Loucy (cell line): Measurements from ENCODE around the gene KDM5C.

Source experiments
- EZH2phosphoT487 ChIP-seq: fragments of 200-600 bp; IDR thresholded peaks from 2 replicates; pipeline ENCODE4 v1.6.1; 2018; ENCODE audit warnings: antibody characterized with exemption, mild to moderate bottlenecking, moderate library complexity, borderline replicate concordance
- TF ChIP-seq, protein P1 (sequence below): fragments of 200-600 bp; sonication (generic); conservative IDR thresholded peaks from 2 replicates; pipeline ENCODE4 v1.5.1; 2014; ENCODE audit warnings: mild to moderate bottlenecking, antibody characterized with exemption, low read length

DNA sequence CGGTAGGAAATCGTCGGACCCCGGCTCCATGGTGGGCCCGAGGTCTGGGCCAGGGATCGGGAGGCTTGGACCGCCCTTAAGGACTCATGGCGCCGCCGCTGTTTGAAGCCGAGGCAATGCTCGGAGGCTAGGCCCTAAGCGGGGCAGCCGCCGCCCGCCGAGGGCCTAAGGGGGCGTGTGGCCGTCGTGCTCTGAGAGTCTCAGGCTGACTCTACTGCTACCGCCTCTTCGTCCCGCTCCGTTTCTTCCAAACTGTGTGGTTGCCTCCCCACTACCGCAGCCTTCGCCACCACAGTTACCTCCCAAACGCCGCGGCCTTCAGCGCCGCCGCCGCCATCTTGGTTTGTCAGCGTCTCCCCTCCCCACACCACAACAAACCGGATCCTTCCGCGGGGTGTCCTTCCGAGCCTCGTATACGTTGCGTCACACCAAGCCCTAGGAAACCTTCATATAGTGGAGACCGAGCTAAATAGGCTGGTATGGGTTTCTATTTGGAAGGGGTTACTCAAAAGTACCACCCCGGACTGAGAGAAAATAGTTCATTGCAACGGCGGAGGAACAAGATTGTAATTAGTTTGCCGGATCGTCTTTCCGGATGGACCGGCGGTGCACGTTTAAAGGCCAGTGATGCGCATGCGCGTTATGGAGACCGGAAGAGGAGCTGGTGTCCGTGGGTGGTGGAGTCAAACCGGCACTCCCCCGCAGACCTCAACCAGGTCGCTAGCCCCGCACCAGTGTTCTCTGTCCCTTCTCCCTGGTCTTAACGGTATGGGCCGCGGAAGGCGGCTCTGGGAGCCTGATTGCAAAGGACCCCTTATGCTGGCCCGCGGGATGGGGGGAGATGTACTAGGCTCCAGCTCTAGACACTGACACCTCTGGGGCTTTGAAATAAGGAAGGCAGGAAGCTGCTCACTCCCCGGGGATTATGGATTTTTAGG lies at the start of gene KDM5C:
- TF ChIP-seq, protein P1, sequence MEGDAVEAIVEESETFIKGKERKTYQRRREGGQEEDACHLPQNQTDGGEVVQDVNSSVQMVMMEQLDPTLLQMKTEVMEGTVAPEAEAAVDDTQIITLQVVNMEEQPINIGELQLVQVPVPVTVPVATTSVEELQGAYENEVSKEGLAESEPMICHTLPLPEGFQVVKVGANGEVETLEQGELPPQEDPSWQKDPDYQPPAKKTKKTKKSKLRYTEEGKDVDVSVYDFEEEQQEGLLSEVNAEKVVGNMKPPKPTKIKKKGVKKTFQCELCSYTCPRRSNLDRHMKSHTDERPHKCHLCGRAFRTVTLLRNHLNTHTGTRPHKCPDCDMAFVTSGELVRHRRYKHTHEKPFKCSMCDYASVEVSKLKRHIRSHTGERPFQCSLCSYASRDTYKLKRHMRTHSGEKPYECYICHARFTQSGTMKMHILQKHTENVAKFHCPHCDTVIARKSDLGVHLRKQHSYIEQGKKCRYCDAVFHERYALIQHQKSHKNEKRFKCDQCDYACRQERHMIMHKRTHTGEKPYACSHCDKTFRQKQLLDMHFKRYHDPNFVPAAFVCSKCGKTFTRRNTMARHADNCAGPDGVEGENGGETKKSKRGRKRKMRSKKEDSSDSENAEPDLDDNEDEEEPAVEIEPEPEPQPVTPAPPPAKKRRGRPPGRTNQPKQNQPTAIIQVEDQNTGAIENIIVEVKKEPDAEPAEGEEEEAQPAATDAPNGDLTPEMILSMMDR, result no peak
- no peak for TF ChIP-seq EZH2phosphoT487
